Neuron (in vitro differentiated cells): Measurements from ENCODE around the gene CDKN2D.

Experiments used
- H2AFZ ChIP-seq: one replicate; pipeline ENCODE4 v1.6.1; 2013; ENCODE audit warnings: low read depth, mild to moderate bottlenecking, inconsistent platforms, low read length, moderate library complexity
- H3K27me3 ChIP-seq: one replicate; pipeline ENCODE4 v1.6.1; 2013; ENCODE audit warnings: low read length; ENCODE audit not compliant: insufficient read depth
- H3K36me3 ChIP-seq: one replicate; pipeline ENCODE4 v1.6.1; 2013; ENCODE audit warnings: low read length; ENCODE audit not compliant: insufficient read depth
- H3K4me1 ChIP-seq: one replicate; pipeline ENCODE4 v1.6.1; 2013; ENCODE audit warnings: low read length; ENCODE audit not compliant: insufficient read depth
- H3K4me3 ChIP-seq: 2 replicates; pipeline ENCODE4 v1.5.1; 2013; ENCODE audit warnings: mild to moderate bottlenecking, low read length, moderate library complexity
- H3K9me3 ChIP-seq: one replicate; pipeline ENCODE4 v1.6.1; 2013; ENCODE audit warnings: low read length

The CDKN2D gene

DNA sequence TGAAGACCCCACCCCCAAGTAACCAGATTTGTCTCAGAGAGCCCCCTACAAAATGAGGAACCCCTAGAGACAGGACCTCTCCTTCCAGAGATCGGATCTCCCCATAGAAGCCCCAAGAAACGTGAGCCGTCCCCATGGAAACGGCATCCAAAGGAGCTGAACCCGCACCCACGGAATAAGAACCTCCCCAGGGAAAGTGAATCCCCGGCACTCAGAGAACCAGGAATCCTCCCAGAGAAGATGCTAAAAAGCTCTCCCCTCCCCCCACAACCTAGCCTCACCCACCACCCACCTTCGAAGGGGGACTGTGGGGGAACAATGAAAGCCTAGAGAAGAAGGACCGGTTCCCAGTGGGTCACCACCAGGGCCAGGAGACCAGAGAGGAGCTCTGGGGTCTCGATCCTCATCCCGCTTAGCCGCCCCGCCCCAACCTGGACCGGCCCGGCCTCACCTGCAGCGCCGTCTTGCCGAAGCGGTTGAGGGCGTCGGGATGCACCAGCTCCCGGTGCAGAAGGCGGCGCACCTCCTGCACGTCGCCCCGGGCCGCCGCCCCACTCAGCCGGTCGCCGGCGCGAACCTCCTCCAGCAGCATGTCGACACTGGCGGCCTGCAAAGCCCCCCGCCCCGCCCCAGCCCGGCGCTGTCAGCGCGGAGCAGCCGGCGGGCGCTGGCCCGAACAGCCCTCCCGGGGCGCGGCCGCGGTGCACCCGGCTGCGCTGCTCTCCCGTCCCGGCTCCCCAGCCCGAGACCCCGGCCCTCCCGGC lies 535 bp downstream of the CDKN2D start:
- Histone ChIP-seq H3K4me3 (peak overlapping the region; percentile 87), H2AFZ (peak overlapping the region; percentile 89), H3K4me1 (peaks cover 31% of the 10 kb centered on the region), H3K9me3 (no peaks in the 10 kb centered on the region), H3K27me3 (no peaks in the 10 kb centered on the region), H3K36me3 (no peaks in the 10 kb centered on the region)

DNA sequence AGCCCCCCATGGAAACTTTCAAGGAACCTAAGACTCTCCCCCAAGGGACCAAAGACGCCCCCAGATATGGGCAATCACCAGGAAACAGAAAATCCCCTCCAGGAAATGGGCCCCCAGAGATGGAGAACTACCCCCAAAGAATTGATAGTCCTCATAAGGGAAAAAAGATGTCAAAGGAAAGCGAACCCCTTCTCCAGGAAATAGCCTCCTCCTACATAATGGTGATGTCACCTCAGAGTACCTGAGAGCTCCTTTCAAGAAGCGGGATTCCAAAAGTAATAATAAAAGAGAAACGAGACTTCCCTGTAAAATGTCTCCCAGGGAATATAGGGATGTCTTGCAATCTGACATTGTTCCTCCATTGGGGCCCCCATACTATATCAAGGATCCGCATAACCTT lies 1.1 kb downstream of the CDKN2D start:
- H3K4me1 ChIP-seq, result peaks cover 31% of the 10 kb centered on the region
- H2AFZ ChIP-seq, result peak overlapping the region; percentile 89
- peak overlapping the region; percentile 87 for H3K4me3 ChIP-seq
- no peaks in the 10 kb centered on the region for H3K27me3 ChIP-seq
- peaks cover under 1% of the 10 kb centered on the region for H3K36me3 ChIP-seq
- no peaks in the 10 kb centered on the region for H3K9me3 ChIP-seq

DNA sequence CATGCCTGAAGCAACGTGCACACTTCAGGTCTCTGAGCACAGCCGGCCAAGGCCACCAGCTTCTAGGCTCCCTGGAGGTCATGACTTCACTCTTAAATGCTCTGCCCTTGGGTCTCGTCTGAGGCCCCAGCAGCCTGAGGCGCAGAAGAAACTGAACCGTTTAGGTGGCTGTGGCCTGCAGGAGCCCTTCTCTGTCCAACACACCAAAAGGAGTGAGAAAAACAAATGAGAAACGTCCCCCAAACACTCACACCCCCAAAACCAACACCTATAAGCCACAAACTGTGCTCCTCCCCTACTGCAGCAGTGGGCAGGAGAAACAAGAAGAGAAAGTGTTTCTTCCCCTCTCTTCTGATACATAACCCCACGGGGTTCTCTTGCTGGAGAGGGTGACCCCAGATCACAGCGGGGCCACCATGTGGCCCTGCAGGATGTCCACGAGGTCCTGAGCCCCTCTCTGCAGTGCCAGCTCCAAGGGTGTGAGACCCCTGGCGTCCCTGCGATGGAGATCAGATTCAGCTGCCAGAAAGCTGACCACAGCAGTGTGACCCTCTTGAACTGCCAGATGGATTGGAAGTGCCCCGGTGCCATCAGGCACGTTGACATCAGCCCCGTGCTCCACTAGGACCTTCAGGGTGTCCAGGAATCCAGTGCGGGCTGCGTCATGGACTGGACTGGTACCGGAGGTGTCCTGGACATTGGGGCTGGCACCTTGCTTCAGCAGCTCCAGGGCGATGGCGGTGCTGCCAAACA lies 1.9 kb downstream of the CDKN2D start:
- H3K4me3 ChIP-seq, result peak overlapping the region; percentile 87
- no peak overlapping the region for H2AFZ ChIP-seq
- H3K27me3 ChIP-seq, result no peaks in the 10 kb centered on the region
- H3K36me3 ChIP-seq, result peaks cover 5% of the 10 kb centered on the region
- no peaks in the 10 kb centered on the region for H3K9me3 ChIP-seq
- H3K4me1 ChIP-seq, result peaks cover 31% of the 10 kb centered on the region

DNA sequence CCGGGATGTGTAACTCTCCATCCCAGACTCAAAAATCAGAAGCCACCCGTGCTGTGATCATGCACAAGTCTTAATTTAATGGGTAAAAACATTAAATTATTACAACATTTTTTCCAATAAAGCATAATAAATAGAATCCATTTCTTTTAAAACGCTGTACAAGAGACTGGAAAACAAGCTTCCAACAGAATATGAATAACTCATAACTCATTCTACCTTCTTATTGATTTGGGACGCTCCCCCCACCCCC lies 2.4 kb downstream of the CDKN2D start:
- no peaks in the 10 kb centered on the region for H3K9me3 ChIP-seq
- no peak overlapping the region for H2AFZ ChIP-seq
- H3K4me1 ChIP-seq, result peaks cover 31% of the 10 kb centered on the region
- no peaks in the 10 kb centered on the region for H3K27me3 ChIP-seq
- peak overlapping the region; percentile 62 for H3K4me3 ChIP-seq
- peaks cover 5% of the 10 kb centered on the region for H3K36me3 ChIP-seq

DNA sequence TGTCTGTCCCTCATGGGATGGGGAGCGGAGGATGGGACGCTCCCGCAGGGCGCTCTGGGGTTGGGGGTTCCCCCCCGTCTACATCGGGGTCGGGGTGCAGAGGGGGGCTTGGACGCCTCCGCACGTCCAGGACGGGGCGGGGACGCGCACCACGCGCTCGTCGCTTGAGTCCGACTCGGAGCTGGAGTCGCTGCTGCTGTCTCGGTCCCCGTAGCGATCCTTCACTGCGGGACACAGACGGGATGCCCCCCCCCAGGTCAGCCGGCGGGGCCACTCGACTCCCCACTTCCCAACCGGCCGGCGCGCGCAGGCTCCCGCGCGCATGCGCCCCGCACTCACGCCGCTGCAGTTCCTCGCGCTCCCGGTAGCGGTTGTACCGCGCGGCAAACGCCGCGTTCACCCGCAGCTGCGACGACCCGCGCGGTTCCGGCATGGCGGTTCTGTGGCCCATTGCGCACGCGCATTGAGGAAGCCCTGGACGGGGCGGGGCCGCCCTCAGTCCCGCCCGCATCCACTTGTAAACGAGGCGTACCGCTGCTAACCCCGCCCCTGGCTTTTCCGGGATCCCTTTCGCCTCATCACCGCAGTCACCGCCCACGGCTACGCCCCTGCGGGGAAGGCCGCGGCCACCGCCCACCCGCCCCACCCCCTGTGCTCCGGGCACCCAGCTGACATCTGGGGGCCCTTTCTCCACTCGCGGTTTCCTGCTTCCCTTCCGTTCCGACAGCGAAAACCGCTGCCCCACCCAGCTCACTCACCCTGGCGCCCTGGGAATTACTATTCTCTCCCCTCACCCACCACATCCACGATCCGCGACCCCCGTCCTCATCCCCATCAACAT lies 3.0 kb downstream of the CDKN2D start, which contains the start of gene KRI1:
KRI1 (minus strand) TSS at position 444 of the 841 bp plus-strand sequence; CDS start at position 433, 11 bp downstream.
- Histone ChIP-seq H3K4me3 (peak within 1 kb of the TSS; percentile 62), H3K36me3 (peaks cover 8% of the 10 kb centered on the region), H3K9me3 (no peaks in the 10 kb centered on the region), H3K4me1 (peaks cover 31% of the 10 kb centered on the region), H3K27me3 (no peaks in the 10 kb centered on the region), H2AFZ (peak within 1 kb of the TSS; percentile 15)

DNA sequence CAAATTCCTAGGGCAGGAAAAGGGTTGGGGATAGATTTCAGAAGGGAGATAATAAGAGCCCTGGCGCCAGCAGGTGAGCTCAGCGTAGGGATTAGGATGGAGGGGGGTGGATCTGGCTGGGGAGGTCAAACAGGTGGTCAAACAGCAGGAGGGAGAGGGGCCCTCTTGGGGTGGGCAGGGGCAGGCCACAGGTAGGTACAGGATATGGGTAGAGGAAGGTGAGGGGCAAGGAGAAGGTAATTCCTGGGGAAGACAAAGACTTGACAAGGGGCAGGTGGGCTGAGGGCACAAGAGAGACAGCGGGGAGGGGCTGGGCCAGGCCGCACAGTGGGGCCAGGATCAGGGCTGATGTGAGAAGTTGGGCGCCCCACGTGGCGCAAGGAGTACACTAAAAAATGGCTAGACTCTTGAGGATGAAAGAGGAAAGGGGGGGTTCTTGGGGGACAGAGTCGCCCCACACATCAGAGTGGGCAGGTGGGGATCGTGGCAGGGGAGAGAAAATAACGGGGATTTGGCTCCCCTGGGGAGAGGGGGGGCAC lies 3.7 kb downstream of the CDKN2D start:
- H3K36me3 ChIP-seq, result peaks cover 14% of the 10 kb centered on the region
- H2AFZ ChIP-seq, result peak overlapping the region; percentile 15
- H3K4me3 ChIP-seq, result peak overlapping the region; percentile 62
- H3K9me3 ChIP-seq, result no peaks in the 10 kb centered on the region
- H3K4me1 ChIP-seq, result peaks cover 31% of the 10 kb centered on the region
- H3K27me3 ChIP-seq, result no peaks in the 10 kb centered on the region

DNA sequence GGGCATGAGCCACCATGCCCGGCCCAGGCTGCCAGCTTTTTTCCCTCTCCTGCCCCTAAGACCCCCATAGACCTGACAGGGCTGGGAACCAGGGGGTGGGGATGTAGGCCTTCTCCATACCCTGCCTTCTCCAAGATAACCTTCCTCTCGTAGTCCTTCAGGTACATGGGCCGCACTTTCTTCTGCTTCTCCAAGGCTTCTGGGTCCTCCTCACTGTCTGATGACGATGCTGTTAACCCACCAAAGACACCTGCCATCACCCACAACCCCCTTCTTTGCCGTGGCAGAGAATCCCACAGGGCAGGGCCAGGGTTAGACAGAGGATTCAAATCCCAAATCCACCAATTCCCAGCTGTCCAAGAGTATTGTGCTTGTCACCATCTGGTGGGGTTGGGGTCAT lies 6.2 kb downstream of the CDKN2D start:
- Histone ChIP-seq H3K9me3 (no peaks in the 10 kb centered on the region), H2AFZ (no peak overlapping the region), H3K4me1 (peaks cover 23% of the 10 kb centered on the region), H3K27me3 (no peaks in the 10 kb centered on the region), H3K4me3 (no peak overlapping the region), H3K36me3 (peaks cover 31% of the 10 kb centered on the region)

DNA sequence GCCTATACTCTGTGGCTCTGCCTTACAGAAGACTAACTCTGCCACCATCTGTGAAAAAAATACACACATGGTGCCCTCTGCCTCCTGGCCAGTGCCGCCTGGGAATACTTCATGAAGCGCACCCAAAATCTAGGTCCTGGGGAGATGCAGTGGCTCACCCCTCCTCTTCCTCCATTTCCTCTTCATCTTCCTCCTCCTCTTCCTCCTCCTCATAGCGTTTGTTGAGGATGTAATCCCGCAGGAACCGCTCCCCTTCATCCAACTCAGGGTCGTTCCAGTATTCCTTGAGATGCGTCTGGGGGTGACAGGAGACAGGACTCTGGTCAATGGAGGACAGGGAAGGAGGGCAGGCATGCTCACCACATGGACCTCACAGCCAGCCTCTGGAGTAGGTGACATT lies 8.6 kb downstream of the CDKN2D start:
- peaks cover 4% of the 10 kb centered on the region for H3K4me1 ChIP-seq
- no peak overlapping the region for H3K4me3 ChIP-seq
- no peaks in the 10 kb centered on the region for H3K9me3 ChIP-seq
- H3K36me3 ChIP-seq, result peaks cover 49% of the 10 kb centered on the region
- H3K27me3 ChIP-seq, result no peaks in the 10 kb centered on the region
- no peak overlapping the region for H2AFZ ChIP-seq

DNA sequence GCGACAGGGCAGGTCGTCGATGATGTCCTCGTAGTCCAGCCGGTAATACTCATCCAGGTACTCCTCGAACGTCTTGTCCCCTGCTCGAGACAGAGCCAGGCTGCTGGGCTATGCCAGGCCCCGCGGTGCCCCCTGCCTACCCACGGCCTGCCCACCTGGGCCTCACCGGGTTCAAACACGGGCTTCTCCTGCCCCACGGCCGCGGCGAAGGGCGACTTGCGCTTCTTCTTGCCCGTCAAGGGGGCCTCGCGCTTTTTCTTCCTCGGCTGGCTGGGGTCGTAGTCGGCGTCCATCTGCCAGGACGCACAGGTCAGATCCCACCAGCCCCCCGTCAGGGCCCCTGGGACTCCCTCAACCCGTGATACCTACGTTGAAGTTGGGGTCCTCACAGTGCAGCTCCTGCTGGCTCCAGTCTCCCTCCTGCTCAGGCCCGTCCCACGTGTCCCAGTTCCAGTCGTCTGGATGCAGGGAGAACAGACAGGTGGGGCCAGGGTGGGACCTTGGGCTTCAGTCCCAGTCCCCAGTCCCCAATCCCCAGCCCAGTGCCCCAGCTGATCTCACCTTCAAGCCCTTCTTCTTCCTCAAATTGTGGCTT lies 11.1 kb downstream of the CDKN2D start:
- H3K4me1 ChIP-seq, result no peaks in the 10 kb centered on the region
- peaks cover 73% of the 10 kb centered on the region for H3K36me3 ChIP-seq
- no peak overlapping the region for H3K4me3 ChIP-seq
- H2AFZ ChIP-seq, result no peak overlapping the region
- H3K9me3 ChIP-seq, result no peaks in the 10 kb centered on the region
- H3K27me3 ChIP-seq, result no peaks in the 10 kb centered on the region

DNA sequence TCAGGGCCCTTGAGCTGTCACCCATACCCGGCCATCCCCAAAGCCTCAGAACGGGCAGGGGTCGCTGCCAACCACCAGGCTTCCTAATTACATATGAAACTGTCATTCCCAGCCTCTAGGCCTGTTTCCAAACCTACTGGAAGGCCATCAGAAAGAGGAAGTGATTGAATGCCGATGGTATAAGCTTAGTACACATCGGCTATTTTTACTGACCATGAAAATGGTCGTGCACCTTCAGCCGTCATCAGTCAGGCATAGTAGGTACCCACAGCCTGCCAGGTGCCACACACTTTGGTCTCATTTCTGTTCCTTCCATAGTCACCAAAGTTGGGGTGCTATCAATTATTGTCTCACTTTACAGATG lies 13.2 kb downstream of the CDKN2D start:
- no peaks in the 10 kb centered on the region for H3K4me1 ChIP-seq
- H2AFZ ChIP-seq, result no peak overlapping the region
- H3K36me3 ChIP-seq, result peaks cover 77% of the 10 kb centered on the region
- no peaks in the 10 kb centered on the region for H3K27me3 ChIP-seq
- H3K4me3 ChIP-seq, result no peak overlapping the region
- no peaks in the 10 kb centered on the region for H3K9me3 ChIP-seq

DNA sequence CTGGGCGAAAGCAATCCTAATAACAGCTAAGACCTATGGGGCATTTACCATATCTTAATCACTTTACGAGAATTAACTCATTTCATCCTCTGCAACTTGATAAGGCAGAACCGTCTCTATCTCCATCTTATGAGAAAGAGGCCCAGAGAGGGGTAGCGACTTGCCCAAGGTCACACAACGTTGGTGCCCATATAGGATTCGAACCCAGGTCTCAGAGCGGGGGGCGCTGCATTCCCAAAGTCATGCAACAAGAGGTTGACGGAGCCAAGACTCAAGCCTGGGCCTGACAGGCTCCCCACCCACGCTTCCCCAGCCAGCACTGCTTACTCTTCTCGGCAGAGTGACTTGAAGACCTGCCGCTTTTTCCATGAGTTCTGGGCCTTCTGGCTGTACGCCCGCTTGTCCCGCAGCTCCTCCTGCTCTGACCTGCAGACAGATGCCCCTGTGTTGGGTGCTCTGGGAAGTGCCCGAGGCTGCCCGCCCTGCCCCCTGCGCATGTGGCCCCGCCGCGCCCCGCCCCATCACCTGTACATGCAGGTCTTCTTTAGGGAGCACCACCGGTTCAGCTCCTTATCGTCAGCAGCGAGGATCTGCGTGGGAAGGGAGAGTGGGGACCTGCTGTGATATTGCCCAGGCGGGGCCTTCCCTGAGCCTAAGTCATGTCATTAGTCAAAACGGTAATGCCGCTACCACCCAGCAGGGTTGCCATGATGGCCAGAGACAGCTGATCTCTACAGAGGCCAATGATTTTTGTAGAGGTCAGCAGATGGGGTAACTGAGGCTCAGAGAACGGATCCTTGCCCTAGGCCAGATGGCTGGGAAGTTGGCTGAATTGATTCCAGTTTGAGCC lies 13.8 kb downstream of the CDKN2D start:
- no peaks in the 10 kb centered on the region for H3K27me3 ChIP-seq
- H3K4me1 ChIP-seq, result no peaks in the 10 kb centered on the region
- H3K9me3 ChIP-seq, result no peaks in the 10 kb centered on the region
- H3K4me3 ChIP-seq, result no peak overlapping the region
- H2AFZ ChIP-seq, result no peak overlapping the region
- H3K36me3 ChIP-seq, result peaks cover 75% of the 10 kb centered on the region

DNA sequence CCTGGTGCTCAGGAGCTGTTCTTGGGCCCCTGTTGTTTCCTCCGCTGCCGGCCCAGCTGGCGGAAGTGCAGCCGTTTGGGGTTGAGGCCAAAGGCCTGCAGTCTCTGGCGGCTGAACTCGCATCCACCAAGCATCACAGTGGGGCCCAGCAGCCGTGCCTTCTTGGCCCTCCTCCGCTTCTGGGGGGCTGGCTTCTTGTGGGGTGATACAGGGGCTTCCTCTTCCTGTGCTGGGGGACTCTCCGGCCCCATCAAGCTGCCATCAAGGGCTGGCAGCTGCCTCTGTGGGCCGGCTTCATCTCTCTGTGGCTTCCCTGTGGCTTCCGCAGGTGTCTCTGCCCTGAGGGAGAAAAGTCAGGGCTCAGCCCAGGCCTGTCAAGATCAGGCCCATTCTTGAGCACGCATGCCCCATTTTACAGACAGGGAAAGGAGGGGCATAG lies 14.8 kb downstream of the CDKN2D start:
- Histone ChIP-seq H3K27me3 (no peaks in the 10 kb centered on the region), H2AFZ (no peak overlapping the region), H3K36me3 (peaks cover 74% of the 10 kb centered on the region), H3K4me1 (no peaks in the 10 kb centered on the region), H3K9me3 (no peaks in the 10 kb centered on the region), H3K4me3 (no peak overlapping the region)
